ENCODE results near the gene YWHAG. TPM values are rescaled to one million over a fixed set of nuclear protein-coding genes. Genes with fewer than 3 reads are reported as not detected.

Gene YWHAG
- total and polyA plus RNA-seq, 2 donors from 2014 or later, result 45.4 to 94.2 TPM

GRCh38 chr7:76280408-76280807, 78.4 kb downstream of the YWHAG start:
- no peak overlapping the region for H3K4me3 ChIP-seq (ENCODE audit: low read length in 3 of 3)
- H3K36me3 ChIP-seq (ENCODE audit: control insufficient read depth in 2 of 3, insufficient read depth in 3 of 3, low read length in 3 of 3), result no peaks in the 10 kb centered on the region
- peak in 1 of 5 donors; percentile 61 for DNase-seq
- intact Hi-C loops (cut with DNase I), result no loop called here
- TF ChIP-seq CTCF (IDR thresholded peaks at IDR 0.05; ENCODE audit: borderline replicate concordance, extremely low read depth, insufficient read depth), result no peak
- H3K4me1 ChIP-seq (ENCODE audit: control insufficient read depth in 2 of 3, insufficient read depth in 2 of 3, low read depth in 1 of 3, low read length in 3 of 3), result peaks cover 0 to 7% (median 0%) of the 10 kb centered on the region in 3 donors
- no peak for FAIRE-seq
- peaks cover 22% of the 10 kb centered on the region for H3K27me3 ChIP-seq (ENCODE audit: control insufficient read depth, insufficient read depth, low read length)
- no peak overlapping the region for H3K27ac ChIP-seq (ENCODE audit: low read depth in 2 of 2, low read length in 2 of 2)
- no peaks in the 10 kb centered on the region for H3K9me3 ChIP-seq (ENCODE audit: control insufficient read depth in 2 of 3, insufficient read depth in 1 of 3, low read length in 3 of 3)
- H3K9ac ChIP-seq (ENCODE audit: low read length in 3 of 3), result no peak overlapping the region

GRCh38 chr7:76278540-76278939, 80.3 kb downstream of the YWHAG start:
- Histone ChIP-seq H3K27ac (ENCODE audit: low read depth in 2 of 2, low read length in 2 of 2) (no peak overlapping the region), H3K4me1 (ENCODE audit: control insufficient read depth in 2 of 3, insufficient read depth in 2 of 3, low read depth in 1 of 3, low read length in 3 of 3) (peaks cover 0 to 7% (median 0%) of the 10 kb centered on the region in 3 donors), H3K36me3 (ENCODE audit: control insufficient read depth in 2 of 3, insufficient read depth in 3 of 3, low read length in 3 of 3) (no peaks in the 10 kb centered on the region), H3K9me3 (ENCODE audit: control insufficient read depth in 2 of 3, insufficient read depth in 1 of 3, low read length in 3 of 3) (no peaks in the 10 kb centered on the region), H3K9ac (ENCODE audit: low read length in 3 of 3) (no peak overlapping the region), H3K27me3 (ENCODE audit: control insufficient read depth, insufficient read depth, low read length) (peaks cover 20% of the 10 kb centered on the region), H3K4me3 (ENCODE audit: low read length in 3 of 3) (no peak overlapping the region)
- FAIRE-seq (no peak), DNase-seq (no peak)
- intact Hi-C loops (cut with DNase I), result no loop called here
- no peak for TF ChIP-seq CTCF (IDR thresholded peaks at IDR 0.05; ENCODE audit: borderline replicate concordance, extremely low read depth, insufficient read depth)

Other genes starting within 250 kb of the YWHAG start
- gene SRRM3, start 157.1 kb downstream of the YWHAG start, total RNA-seq, result 1.0 TPM
- gene SRRM3, start 157.1 kb downstream of the YWHAG start, polyA plus RNA-seq (ENCODE audit: insufficient read depth, low read depth, low replicate concordance), result 0.99 TPM
- gene HSPB1, start 56.3 kb downstream of the YWHAG start, total RNA-seq, result 1,012 TPM
- gene HSPB1, start 56.3 kb downstream of the YWHAG start, polyA plus RNA-seq (ENCODE audit: insufficient read depth, low read depth, low replicate concordance), result 1,561 TPM
- 2.1 TPM for gene SSC4D, start 50.7 kb upstream of the YWHAG start, total RNA-seq
- 12.9 TPM for gene SSC4D, start 50.7 kb upstream of the YWHAG start, polyA plus RNA-seq (ENCODE audit: insufficient read depth, low read depth, low replicate concordance)
- gene ZP3, start 66.0 kb upstream of the YWHAG start, total RNA-seq, result 17.5 TPM
- 2.8 TPM for gene ZP3, start 66.0 kb upstream of the YWHAG start, polyA plus RNA-seq (ENCODE audit: insufficient read depth, low read depth, low replicate concordance)
- gene DTX2, start 102.7 kb upstream of the YWHAG start, total RNA-seq, result 21.6 TPM
- 8.1 TPM for gene DTX2, start 102.7 kb upstream of the YWHAG start, polyA plus RNA-seq (ENCODE audit: insufficient read depth, low read depth, low replicate concordance)
- 1.9 TPM for gene UPK3B, start 151.6 kb upstream of the YWHAG start, total RNA-seq
- gene UPK3B, start 151.6 kb upstream of the YWHAG start, polyA plus RNA-seq (ENCODE audit: insufficient read depth, low read depth, low replicate concordance), result 0.15 TPM
- 0.31 TPM for gene SPDYE16, start 184.3 kb upstream of the YWHAG start, total RNA-seq
- not detected for gene SPDYE16, start 184.3 kb upstream of the YWHAG start, polyA plus RNA-seq (ENCODE audit: insufficient read depth, low read depth, low replicate concordance)